Neural cell (in vitro differentiated cells): ENCODE data around the gene GCN1. TPM values are rescaled to one million over a fixed set of nuclear protein-coding genes. Genes with fewer than 3 reads are reported as not detected.

Source experiments
- H2AFZ ChIP-seq: fragments of 200-600, 300-800 bp; sonication (generic), shearing (Covaris generic); 2 replicates; pipeline ENCODE4 v1.6.0; 2014; ENCODE audit warnings: low read depth, mild to moderate bottlenecking, antibody characterized with exemption, low read length, moderate library complexity
- H3F3A ChIP-seq: fragments of 200-600 bp; shearing (Covaris generic); 2 replicates; pipeline ENCODE4 v1.6.1; 2016; ENCODE audit warnings: mild to moderate bottlenecking, moderate library complexity, mixed read lengths, antibody characterized with exemption, low read length; ENCODE audit not compliant: insufficient read depth, poor library complexity, severe bottlenecking
- H3K27ac ChIP-seq: fragments of 200-600, 300-800 bp; sonication (generic), shearing (Covaris generic); 2 replicates; pipeline ENCODE4 v1.5.1; 2014; ENCODE audit warnings: mild to moderate bottlenecking, low read length, moderate library complexity
- H3K27me3 ChIP-seq: fragments of 300-800, 200-600 bp; sonication (generic), shearing (Covaris generic); 2 replicates; pipeline ENCODE4 v1.6.0; 2014; ENCODE audit warnings: mild to moderate bottlenecking, low read depth, low read length, moderate library complexity; ENCODE audit not compliant: insufficient read depth
- H3K36me3 ChIP-seq: fragments of 300-800, 200-600 bp; sonication (generic), shearing (Covaris generic); 2 replicates; pipeline ENCODE4 v1.5.1; 2014; ENCODE audit warnings: mild to moderate bottlenecking, antibody characterized with exemption, low read length, moderate library complexity; ENCODE audit not compliant: insufficient read depth
- H3K4me2 ChIP-seq: fragments of 300-800, 200-600 bp; sonication (generic), shearing (Covaris generic); 2 replicates; pipeline ENCODE4 v1.6.0; 2014; ENCODE audit warnings: mild to moderate bottlenecking, low read length
- H3K4me3 ChIP-seq: fragments of 300-800, 200-600 bp; sonication (generic), shearing (Covaris generic); 2 replicates; pipeline ENCODE4 v1.5.1; 2014; ENCODE audit warnings: mild to moderate bottlenecking, low read length, moderate library complexity
- H3K79me2 ChIP-seq: fragments of 200-600 bp; shearing (Covaris generic); replicated peaks from 2 replicates; pipeline ENCODE4 v1.6.0; 2014; ENCODE audit warnings: mild to moderate bottlenecking, low read length, moderate library complexity; ENCODE audit not compliant: insufficient read depth
- H3K9ac ChIP-seq: fragments of 300-800, 200-600 bp; sonication (generic), shearing (Covaris generic); 2 replicates; pipeline ENCODE4 v1.6.1; 2016; ENCODE audit warnings: mild to moderate bottlenecking, low read length, mixed read lengths
- H3K9me2 ChIP-seq: fragments of 200-600 bp; shearing (Covaris generic); 2 replicates; pipeline ENCODE4 v1.6.1; 2016; ENCODE audit warnings: mild to moderate bottlenecking, low read length, mixed read lengths; ENCODE audit not compliant: insufficient read depth
- H3K9me3 ChIP-seq: fragments of 200-600, 300-800 bp; sonication (generic), shearing (Covaris generic); 2 replicates; pipeline ENCODE4 v1.6.1; 2016; ENCODE audit warnings: mild to moderate bottlenecking, mixed run types, low read length, moderate library complexity, mixed read lengths
- H4K20me1 ChIP-seq: fragments of 200-600 bp; shearing (Covaris generic); 2 replicates; pipeline ENCODE4 v1.6.1; 2016; ENCODE audit warnings: mild to moderate bottlenecking, mixed run types; ENCODE audit not compliant: insufficient read depth
- CTCF ChIP-seq: fragments of 450-650 bp; IDR thresholded peaks from 2 replicates; pipeline ENCODE4 v1.5.1; 2014; ENCODE audit warnings: antibody characterized with exemption, mild to moderate bottlenecking, moderate library complexity; ENCODE audit not compliant: poor library complexity, severe bottlenecking
- EP300 ChIP-seq: fragments of 450-650 bp; conservative IDR thresholded peaks from 2 replicates; pipeline ENCODE4 v1.6.1; 2014; ENCODE audit warnings: antibody characterized with exemption, mild to moderate bottlenecking, moderate library complexity; ENCODE audit not compliant: poor library complexity, severe bottlenecking
- EZH2 ChIP-seq: fragments of 200-600, 300-800 bp; shearing (Covaris generic), sonication (generic); IDR thresholded peaks from 2 replicates; pipeline ENCODE4 v1.6.1; 2014; ENCODE audit warnings: antibody characterized with exemption, low read length, borderline replicate concordance, mild to moderate bottlenecking; ENCODE audit not compliant: insufficient read depth, poor library complexity, severe bottlenecking
- MXI1 ChIP-seq: fragments of 450-650 bp; conservative IDR thresholded peaks from 2 replicates; pipeline ENCODE4 v1.6.1; 2014; ENCODE audit warnings: antibody characterized with exemption, mild to moderate bottlenecking; ENCODE audit not compliant: poor library complexity, severe bottlenecking
- POLR2AphosphoS5 ChIP-seq: IDR thresholded peaks from 2 replicates; pipeline ENCODE4 v1.6.1; 2012
- RAD21 ChIP-seq: fragments of 450-650 bp; conservative IDR thresholded peaks from 2 replicates; pipeline ENCODE4 v1.6.1; 2014; ENCODE audit warnings: antibody characterized with exemption, mild to moderate bottlenecking, moderate library complexity
- SMC3 ChIP-seq: fragments of 450-650 bp; conservative IDR thresholded peaks from 2 replicates; pipeline ENCODE4 v1.6.1; 2014; ENCODE audit warnings: antibody characterized with exemption, mild to moderate bottlenecking, moderate library complexity; ENCODE audit not compliant: poor library complexity
- TAF1 ChIP-seq: IDR thresholded peaks from 2 replicates; pipeline ENCODE4 v1.6.1; 2012; ENCODE audit warnings: low read depth
- polyA plus RNA-seq: library from polyadenylated mRNA; depleted of rRNA; stranded (reverse); fragments of >200 nt; gene quantifications from 2 replicates; pipeline ENCODE4 v1.2.3, GENCODE V29; 2014
- TF ChIP-seq, protein P1 (sequence below): IDR thresholded peaks from 2 replicates; pipeline ENCODE4 v1.6.1; 2012; ENCODE audit warnings: borderline replicate concordance

The GCN1 gene
- polyA plus RNA-seq, 1 donor from 2014 or later, result 21.5 TPM

DNA sequence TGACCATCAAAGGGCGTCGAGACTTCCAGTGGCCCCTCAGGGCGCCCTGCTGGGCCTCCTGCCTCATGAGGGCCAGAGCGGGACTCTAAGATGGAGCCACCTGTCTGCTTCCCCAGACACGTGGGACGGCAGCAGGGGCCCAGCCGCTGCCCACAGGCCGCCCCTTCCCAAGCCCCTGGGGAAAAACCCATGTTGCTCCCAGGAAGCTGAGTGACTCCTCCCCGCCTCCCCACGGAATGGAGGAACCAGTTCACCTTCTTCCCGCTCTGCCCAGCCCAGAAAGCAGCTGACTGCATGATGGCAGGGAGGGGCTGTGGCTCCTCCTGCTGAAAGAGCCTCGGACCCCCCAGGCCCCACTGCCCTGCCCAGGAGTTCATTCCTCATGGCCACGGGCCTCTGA lies 92.9 kb downstream of the GCN1 start:
- no peaks in the 10 kb centered on the region for H3K9me2 ChIP-seq
- H3K36me3 ChIP-seq, result no peaks in the 10 kb centered on the region
- no peak overlapping the region for H3K4me3 ChIP-seq
- no peak for TF ChIP-seq MXI1
- no peak for TF ChIP-seq SMC3
- TF ChIP-seq TAF1, result no peak
- no peak overlapping the region for H2AFZ ChIP-seq
- no peak overlapping the region for H3K4me2 ChIP-seq
- no peaks in the 10 kb centered on the region for H3K79me2 ChIP-seq
- peaks cover 3% of the 10 kb centered on the region for H4K20me1 ChIP-seq
- no peaks in the 10 kb centered on the region for H3K27me3 ChIP-seq
- H3K9me3 ChIP-seq, result no peaks in the 10 kb centered on the region
- H3F3A ChIP-seq, result no peaks in the 10 kb centered on the region
- no peak overlapping the region for H3K27ac ChIP-seq
- H3K9ac ChIP-seq, result no peak overlapping the region

DNA sequence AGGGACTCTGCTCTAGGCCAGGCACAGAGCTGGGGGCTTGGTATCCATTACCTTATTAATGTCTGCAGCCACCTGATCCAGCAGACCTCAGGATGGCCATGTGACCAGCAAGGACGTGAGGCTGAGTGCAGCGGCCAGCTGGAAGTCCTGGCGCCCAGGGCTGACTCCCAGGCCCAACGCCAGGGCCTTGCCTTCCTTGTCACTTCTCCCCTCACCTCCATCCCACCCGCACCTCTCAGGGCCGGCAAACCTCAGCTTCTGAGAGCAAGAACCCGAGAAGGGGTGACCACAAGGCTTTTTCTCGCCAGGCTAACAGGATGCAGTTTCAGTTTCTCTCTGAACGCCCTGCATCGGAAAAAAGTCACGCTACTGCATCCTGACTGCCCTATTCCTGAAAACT lies 93.3 kb downstream of the GCN1 start:
- Histone ChIP-seq H3K36me3 (no peaks in the 10 kb centered on the region), H3K9me3 (no peaks in the 10 kb centered on the region), H3K4me2 (no peak overlapping the region), H3K9ac (no peak overlapping the region), H2AFZ (no peak overlapping the region), H3F3A (no peaks in the 10 kb centered on the region), H3K4me3 (no peak overlapping the region), H3K9me2 (no peaks in the 10 kb centered on the region), H4K20me1 (peaks cover 3% of the 10 kb centered on the region), H3K27me3 (no peaks in the 10 kb centered on the region), H3K79me2 (no peaks in the 10 kb centered on the region), H3K27ac (no peak overlapping the region)
- no peak for TF ChIP-seq CTCF
- TF ChIP-seq TAF1, result no peak
- no peak for TF ChIP-seq RAD21
- TF ChIP-seq EP300, result no peak
- no peak for TF ChIP-seq SMC3
- TF ChIP-seq MXI1, result no peak
- TF ChIP-seq, protein P1, sequence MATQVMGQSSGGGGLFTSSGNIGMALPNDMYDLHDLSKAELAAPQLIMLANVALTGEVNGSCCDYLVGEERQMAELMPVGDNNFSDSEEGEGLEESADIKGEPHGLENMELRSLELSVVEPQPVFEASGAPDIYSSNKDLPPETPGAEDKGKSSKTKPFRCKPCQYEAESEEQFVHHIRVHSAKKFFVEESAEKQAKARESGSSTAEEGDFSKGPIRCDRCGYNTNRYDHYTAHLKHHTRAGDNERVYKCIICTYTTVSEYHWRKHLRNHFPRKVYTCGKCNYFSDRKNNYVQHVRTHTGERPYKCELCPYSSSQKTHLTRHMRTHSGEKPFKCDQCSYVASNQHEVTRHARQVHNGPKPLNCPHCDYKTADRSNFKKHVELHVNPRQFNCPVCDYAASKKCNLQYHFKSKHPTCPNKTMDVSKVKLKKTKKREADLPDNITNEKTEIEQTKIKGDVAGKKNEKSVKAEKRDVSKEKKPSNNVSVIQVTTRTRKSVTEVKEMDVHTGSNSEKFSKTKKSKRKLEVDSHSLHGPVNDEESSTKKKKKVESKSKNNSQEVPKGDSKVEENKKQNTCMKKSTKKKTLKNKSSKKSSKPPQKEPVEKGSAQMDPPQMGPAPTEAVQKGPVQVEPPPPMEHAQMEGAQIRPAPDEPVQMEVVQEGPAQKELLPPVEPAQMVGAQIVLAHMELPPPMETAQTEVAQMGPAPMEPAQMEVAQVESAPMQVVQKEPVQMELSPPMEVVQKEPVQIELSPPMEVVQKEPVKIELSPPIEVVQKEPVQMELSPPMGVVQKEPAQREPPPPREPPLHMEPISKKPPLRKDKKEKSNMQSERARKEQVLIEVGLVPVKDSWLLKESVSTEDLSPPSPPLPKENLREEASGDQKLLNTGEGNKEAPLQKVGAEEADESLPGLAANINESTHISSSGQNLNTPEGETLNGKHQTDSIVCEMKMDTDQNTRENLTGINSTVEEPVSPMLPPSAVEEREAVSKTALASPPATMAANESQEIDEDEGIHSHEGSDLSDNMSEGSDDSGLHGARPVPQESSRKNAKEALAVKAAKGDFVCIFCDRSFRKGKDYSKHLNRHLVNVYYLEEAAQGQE, result no peak
- no peak for TF ChIP-seq EZH2
- no peak for TF ChIP-seq POLR2AphosphoS5

DNA sequence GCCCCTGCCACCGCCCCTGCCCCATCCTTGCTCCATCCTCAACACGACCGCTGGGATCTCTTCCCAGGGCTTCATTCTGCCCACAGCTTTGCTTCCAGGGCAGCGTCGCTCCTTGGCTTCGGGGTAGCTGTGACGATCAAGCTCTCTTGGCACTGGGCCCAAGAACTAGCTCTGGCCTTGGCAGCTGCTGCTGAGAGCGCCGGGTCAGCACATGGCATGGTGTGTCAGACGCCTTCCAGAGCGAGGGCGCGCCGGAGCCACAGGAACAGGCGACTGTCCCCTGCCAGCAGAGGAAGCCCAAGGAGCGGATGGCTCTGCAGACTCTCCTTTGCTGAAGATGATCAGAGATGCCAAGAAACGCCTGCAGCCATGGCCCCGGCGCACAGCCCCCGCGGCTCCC lies 93.9 kb downstream of the GCN1 start:
- TF ChIP-seq, protein P1, result no peak
- TF ChIP-seq MXI1 (no peak), TAF1 (no peak), RAD21 (no peak), SMC3 (no peak), EP300 (no peak), POLR2AphosphoS5 (no peak), CTCF (no peak), EZH2 (no peak)
- Histone ChIP-seq H3K27ac (no peak overlapping the region), H3K9me2 (no peaks in the 10 kb centered on the region), H3K4me2 (no peak overlapping the region), H3K9ac (no peak overlapping the region), H3K79me2 (no peaks in the 10 kb centered on the region), H2AFZ (no peak overlapping the region), H3K4me3 (no peak overlapping the region), H3K27me3 (no peaks in the 10 kb centered on the region), H3K36me3 (no peaks in the 10 kb centered on the region), H3K9me3 (no peaks in the 10 kb centered on the region), H3F3A (no peaks in the 10 kb centered on the region), H4K20me1 (peaks cover 3% of the 10 kb centered on the region)
